DMS53 treated with DMSO at 0.1 percent for 48 hours (cell line): Measurements from ENCODE around the gene EEF1AKMT3.
"Not testable (repeated sequence)": the region's sequence is repeated elsewhere in the genome, so short reads cannot be mapped to it uniquely, and the experiment has no call there.

ENCODE experiments used
- DNase-seq: peaks from one replicate; lab custom pipeline; 2025; ENCODE audit not compliant: unreplicated experiment; lab: John Stamatoyannopoulos, UW

The EEF1AKMT3 gene

GRCh38 chr12:57764662-57765002, 7.8 kb upstream of the EEF1AKMT3 start:
- peak; percentile 67 for DNase-seq

- DNase-seq: peak; percentile 46
Measured at GRCh38 chr12:57765003-57765697, 7.3 kb upstream of the EEF1AKMT3 start.

GRCh38 chr12:57765698-57766463, 6.5 kb upstream of the EEF1AKMT3 start:
- peak; percentile 17 for DNase-seq

- DNase-seq: peak; percentile 12
Measured at GRCh38 chr12:57766464-57767304, 5.7 kb upstream of the EEF1AKMT3 start, which contains the start of gene CYP27B1. Gene CYP27B1 (minus strand): TSS chr12:57767078. CDS start chr12:57767041, 37 bp downstream.

GRCh38 chr12:57767305-57767698, 5.1 kb upstream of the EEF1AKMT3 start:
- no peak for DNase-seq

- DNase-seq: no peak
Measured at GRCh38 chr12:57767876-57768275, 4.5 kb upstream of the EEF1AKMT3 start.

GRCh38 chr12:57769594-57769993, 2.8 kb upstream of the EEF1AKMT3 start:
- no peak for DNase-seq

- DNase-seq: no peak
Measured at GRCh38 chr12:57770734-57771133, 1.7 kb upstream of the EEF1AKMT3 start.

- DNase-seq: peak; percentile 82
Measured at GRCh38 chr12:57771236-57771872, 1.1 kb upstream of the EEF1AKMT3 start.

GRCh38 chr12:57771873-57772428, 463 bp upstream of the EEF1AKMT3 start, which contains the start of gene METTL1:
Gene METTL1 (minus strand): TSS chr12:57772105. CDS start chr12:57772083, 22 bp downstream.
- peak; percentile 96 for DNase-seq

GRCh38 chr12:57774634-57775033, 2.2 kb downstream of the EEF1AKMT3 start:
- DNase-seq: not testable (repeated sequence)

- DNase-seq: no peak
Measured at GRCh38 chr12:57775044-57775443, 2.6 kb downstream of the EEF1AKMT3 start.

- no peak for DNase-seq
Measured at GRCh38 chr12:57775563-57776246, 3.3 kb downstream of the EEF1AKMT3 start.

- no peak for DNase-seq
Measured at GRCh38 chr12:57776247-57776587, 3.8 kb downstream of the EEF1AKMT3 start.

- no peak for DNase-seq
Measured at GRCh38 chr12:57777367-57777766, 5.0 kb downstream of the EEF1AKMT3 start.

- no peak for DNase-seq
Measured at GRCh38 chr12:57777911-57778310, 5.5 kb downstream of the EEF1AKMT3 start.

GRCh38 chr12:57779736-57780135, 7.3 kb downstream of the EEF1AKMT3 start:
- no peak for DNase-seq

GRCh38 chr12:57780284-57780897, 8.0 kb downstream of the EEF1AKMT3 start:
- DNase-seq: no peak

GRCh38 chr12:57781244-57781643, 8.8 kb downstream of the EEF1AKMT3 start:
- DNase-seq: no peak

- DNase-seq: no peak
Measured at GRCh38 chr12:57781801-57782200, 9.4 kb downstream of the EEF1AKMT3 start.
